ENCODE results near the gene WDR87. TPM values are rescaled to one million over a fixed set of nuclear protein-coding genes. Genes with fewer than 3 reads are reported as not detected.
A peak's percentile ranks its signal among the peaks of the same experiment; 100 is the strongest.

WDR87 gene
- total RNA-seq, 1 donor from 2014 or later: not detected

- ATAC-seq (peak; percentile 34), DNase-seq (no peak)
- H3K27me3 ChIP-seq: no peaks in the 10 kb centered on the region
- TF ChIP-seq CTCF (IDR thresholded peaks at IDR 0.05): no peak
- no peaks in the 10 kb centered on the region for H3K4me1 ChIP-seq
- no peak overlapping the region for H3K4me3 ChIP-seq
- H3K9me3 ChIP-seq: no peaks in the 10 kb centered on the region
- intact Hi-C loops (cut with DNase I): no loop called here
- no peaks in the 10 kb centered on the region for H3K36me3 ChIP-seq
- no peak overlapping the region for H3K27ac ChIP-seq
Observed at GRCh38 chr19:37951816-37952210, 45.4 kb upstream of the WDR87 start.

GRCh38 chr19:37950471-37951175 is 44.2 kb upstream of the WDR87 start:
- intact Hi-C loops (cut with DNase I): no loop called here
- H3K4me1 ChIP-seq: no peaks in the 10 kb centered on the region

GRCh38 chr19:37948362-37948761 is 42.0 kb upstream of the WDR87 start:
- Histone ChIP-seq H3K36me3 (no peaks in the 10 kb centered on the region), H3K27ac (no peak overlapping the region), H3K27me3 (no peaks in the 10 kb centered on the region), H3K4me3 (no peak overlapping the region), H3K4me1 (no peaks in the 10 kb centered on the region), H3K9me3 (no peaks in the 10 kb centered on the region)
- DNase-seq (no peak), ATAC-seq (peak; percentile 74)
- TF ChIP-seq CTCF (IDR thresholded peaks at IDR 0.05): no peak
- intact Hi-C loops (cut with DNase I): no loop called here

More at GRCh38 chr19:37950471-37951175, 44.2 kb upstream of the WDR87 start:
- Histone ChIP-seq H3K27me3 (no peaks in the 10 kb centered on the region), H3K36me3 (no peaks in the 10 kb centered on the region), H3K27ac (no peak overlapping the region), H3K4me3 (no peak overlapping the region), H3K9me3 (no peaks in the 10 kb centered on the region)
- no peak for DNase-seq
- no peak for TF ChIP-seq CTCF (IDR thresholded peaks at IDR 0.05)
- ATAC-seq: no peak

GRCh38 chr19:37947778-37948177 is 41.4 kb upstream of the WDR87 start:
- ATAC-seq (no peak), DNase-seq (no peak)
- no peaks in the 10 kb centered on the region for H3K27me3 ChIP-seq
- no peak overlapping the region for H3K27ac ChIP-seq
- intact Hi-C loops (cut with DNase I): no loop called here
- TF ChIP-seq CTCF (IDR thresholded peaks at IDR 0.05): no peak
- no peaks in the 10 kb centered on the region for H3K36me3 ChIP-seq
- no peaks in the 10 kb centered on the region for H3K4me1 ChIP-seq
- no peaks in the 10 kb centered on the region for H3K9me3 ChIP-seq
- H3K4me3 ChIP-seq: no peak overlapping the region

- DNase-seq (peak; percentile 2), ATAC-seq (no peak)
- Histone ChIP-seq H3K27me3 (no peaks in the 10 kb centered on the region), H3K27ac (no peak overlapping the region), H3K36me3 (no peaks in the 10 kb centered on the region), H3K9me3 (no peaks in the 10 kb centered on the region), H3K4me3 (no peak overlapping the region), H3K4me1 (no peaks in the 10 kb centered on the region)
- TF ChIP-seq CTCF (IDR thresholded peaks at IDR 0.05): no peak
- intact Hi-C loops (cut with DNase I): no loop called here
Observed at GRCh38 chr19:37946132-37946531, 39.7 kb upstream of the WDR87 start.

GRCh38 chr19:37943480-37943879 is 37.1 kb upstream of the WDR87 start:
- no peaks in the 10 kb centered on the region for H3K9me3 ChIP-seq
- no peaks in the 10 kb centered on the region for H3K27me3 ChIP-seq
- H3K4me3 ChIP-seq: no peak overlapping the region
- no peak for TF ChIP-seq CTCF (IDR thresholded peaks at IDR 0.05)
- DNase-seq: peak; percentile 5
- H3K4me1 ChIP-seq: no peaks in the 10 kb centered on the region
- ATAC-seq: no peak
- intact Hi-C loops (cut with DNase I): no loop called here
- H3K36me3 ChIP-seq: no peaks in the 10 kb centered on the region
- no peak overlapping the region for H3K27ac ChIP-seq

Measured in upper lobe of right lung (tissue), 1 donor.